GM18858 (cell line): ENCODE measurements around the gene SGCE.

ENCODE experiments used
- ATAC-seq: cut with Tn5 transposase; IDR thresholded peaks from one replicate; pipeline ENCODE4 v1.9.1; 2021; ENCODE audit not compliant: unreplicated experiment

SGCE gene

DNA sequence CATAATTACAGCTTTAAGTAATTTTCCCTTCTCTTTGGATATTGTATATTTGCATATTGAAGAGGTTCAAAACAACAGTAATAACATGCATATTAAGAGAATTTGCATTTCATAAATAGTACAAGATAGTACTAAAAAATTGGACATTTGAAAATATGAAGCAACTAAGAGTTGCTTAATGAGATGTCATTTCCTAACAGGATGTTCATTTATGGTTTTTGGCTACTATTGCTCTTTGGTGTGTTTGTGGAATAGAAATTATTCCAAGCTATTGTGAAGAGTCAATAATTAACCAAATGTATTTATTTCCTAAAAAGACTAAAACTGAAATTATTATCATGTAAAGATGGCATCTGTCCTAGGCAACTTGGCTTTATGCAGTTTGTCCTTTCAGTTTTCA lies 4.1 kb upstream of the SGCE start:
- ATAC-seq, result no peak

DNA sequence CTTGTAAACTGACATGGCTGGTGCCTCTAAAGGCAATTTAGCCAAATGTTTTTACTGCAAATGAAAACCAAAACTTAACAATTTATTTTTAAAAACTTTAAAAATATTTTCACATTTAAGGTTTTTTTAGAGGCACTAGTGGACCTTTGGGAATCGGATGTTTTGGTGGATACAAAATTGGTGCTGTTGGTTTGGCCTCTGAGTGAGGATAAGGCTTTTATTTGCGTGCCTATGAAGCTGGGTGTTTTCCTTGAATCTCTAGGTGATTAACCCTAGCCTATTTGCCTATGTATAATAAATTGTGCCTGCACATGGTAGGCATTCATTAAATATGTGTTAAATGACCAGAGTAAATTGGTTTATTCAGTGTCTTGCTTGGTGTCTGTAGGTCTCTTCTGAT lies 2.9 kb upstream of the SGCE start:
- no peak for ATAC-seq

DNA sequence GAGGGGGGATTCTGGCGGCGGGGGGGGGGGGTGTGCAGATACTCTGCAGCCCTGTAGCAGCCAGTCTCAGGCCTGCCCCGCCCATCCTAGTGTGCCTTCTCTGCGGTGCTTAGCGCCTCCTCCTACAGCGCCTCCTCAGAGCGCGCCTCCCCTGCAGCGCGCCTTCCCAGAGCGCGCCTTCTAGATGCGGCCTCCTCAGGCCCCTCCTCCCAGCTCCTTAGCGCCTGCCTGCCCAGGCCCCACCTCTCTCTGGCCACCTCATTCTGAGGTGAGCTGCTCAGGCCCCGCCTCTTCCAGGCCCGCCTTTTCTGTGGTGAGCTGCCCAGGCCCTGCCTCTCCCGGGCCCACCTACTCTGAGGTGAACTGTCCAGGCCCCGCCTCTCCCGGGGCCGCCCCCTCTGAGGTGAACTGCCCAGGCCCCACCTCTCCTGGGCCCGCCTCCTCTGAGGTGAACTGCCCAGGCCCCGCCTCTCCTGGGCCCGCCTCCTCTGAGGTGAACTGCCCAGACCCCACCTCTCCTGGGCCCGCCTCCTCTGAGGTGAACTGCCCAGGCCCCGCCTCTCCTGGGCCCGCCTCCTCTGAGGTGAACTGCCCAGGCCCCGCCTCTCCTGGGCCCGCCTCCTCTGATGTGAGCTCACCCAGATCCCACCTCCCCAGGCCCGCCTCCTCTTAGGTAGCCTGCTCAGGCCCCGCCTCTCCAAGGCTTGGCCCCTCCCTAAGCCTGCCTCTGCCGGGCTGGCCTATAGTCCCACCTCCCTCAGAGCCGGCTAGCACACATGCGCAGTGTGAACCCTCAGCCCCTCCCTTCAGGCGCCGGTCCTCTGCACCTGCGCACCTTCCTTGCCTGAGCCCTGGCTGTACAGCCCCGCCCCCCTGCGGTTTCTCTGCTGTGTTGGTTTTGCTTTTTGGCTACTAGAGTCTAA lies 2.1 kb upstream of the SGCE start:
- peak; percentile 84 for ATAC-seq

DNA sequence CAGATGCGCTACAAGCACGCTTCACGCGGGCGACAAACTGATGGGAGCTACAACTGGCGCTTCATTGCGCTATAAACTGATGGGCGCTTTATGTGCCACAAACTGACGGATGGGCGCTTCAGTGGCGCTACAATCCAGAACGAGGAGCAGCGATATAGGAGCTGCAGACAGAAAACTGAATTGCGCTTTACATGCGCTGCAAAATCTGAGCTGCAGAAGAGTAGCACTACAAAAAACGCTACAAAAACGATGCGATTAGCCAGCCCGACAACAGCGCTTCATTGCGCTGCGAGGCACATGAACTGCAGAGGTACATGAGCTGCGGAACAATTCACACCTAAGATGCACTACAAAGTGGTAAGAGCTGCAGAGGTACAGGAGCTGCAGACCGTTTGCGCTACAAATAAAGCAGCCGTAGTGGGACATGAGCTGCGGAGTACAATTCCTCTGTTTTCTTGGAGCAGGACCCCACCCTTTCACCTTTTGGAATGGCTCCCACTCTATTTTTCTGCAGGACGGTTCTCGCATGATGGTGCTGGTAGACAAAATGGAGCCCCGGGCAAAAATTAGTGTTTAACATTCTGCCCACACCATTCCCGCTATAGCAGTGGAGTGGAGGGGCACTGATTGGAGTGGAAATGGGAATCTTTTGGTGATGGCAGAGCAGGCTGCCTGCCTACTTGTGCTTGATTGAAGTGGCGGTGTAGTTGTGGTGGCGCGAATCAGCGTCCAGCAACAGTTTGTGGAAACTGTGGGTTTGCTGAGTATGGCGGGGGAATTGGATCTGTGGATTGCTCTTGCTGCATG lies 1.2 kb upstream of the SGCE start:
- no peak for ATAC-seq

DNA sequence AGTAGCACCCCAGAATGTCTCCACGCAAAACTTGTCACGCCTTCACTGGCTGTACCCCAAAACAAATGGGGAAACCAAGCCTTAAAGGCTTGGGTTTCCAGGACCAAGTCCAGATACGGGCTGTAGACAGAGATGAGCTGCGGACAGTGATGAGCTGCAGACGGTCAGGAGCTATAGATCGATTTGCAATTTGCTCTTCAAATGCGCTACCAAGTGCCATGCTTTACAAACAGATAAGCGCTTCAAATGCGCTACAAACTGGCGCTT lies 658 bp upstream of the SGCE start:
- ATAC-seq, result no peak

DNA sequence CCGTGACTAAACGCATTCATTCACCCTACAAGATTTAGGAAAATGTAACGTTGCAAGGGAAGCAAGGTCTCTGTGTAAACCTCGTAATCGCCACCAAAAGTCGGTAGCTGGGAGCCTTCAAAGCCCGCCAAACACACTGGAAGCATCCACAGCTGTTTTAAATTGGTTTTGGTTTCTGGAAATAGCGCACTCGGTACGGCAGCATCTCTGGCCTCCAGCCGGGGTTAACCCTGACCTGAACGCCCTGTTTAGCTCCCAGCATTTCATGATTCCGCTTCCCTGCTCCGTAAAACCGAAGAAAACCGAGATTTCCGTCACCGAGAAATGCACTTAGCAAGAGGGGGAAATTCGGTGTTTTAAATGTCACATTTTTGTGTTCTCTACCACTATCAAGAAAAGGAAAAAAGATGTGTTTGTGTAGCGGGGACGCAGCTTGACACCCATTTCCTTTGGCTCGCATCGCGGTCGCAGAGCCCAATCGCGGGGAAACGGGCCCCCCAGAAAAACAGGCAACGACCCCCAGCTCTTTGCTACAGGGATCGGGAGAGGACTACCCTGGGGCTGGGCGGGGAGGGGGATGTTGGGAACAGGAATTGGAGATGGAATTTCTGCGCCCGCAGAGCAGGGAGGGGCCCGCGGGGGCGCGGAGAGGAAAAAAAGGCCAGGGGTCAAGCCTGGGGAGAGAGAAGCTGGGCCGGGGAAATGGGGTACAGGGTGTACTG lies 646 bp downstream of the SGCE start:
- no peak for ATAC-seq

DNA sequence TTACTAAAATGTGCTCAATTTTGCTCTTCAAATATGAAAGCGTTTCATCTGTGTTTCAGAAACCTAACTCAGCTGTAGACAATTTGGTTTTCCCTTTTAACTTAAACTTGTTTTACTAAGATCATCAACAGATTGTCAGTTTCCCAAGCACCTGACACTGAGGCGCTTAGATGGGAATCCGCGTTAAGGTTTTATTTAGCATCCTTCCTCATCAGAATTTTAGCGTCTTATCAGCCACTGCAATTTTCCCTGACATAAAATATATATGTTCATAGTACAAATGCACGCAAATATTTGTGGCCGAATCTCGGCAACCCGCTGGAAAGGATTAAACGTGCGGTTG lies 1.2 kb downstream of the SGCE start:
- ATAC-seq, result no peak

DNA sequence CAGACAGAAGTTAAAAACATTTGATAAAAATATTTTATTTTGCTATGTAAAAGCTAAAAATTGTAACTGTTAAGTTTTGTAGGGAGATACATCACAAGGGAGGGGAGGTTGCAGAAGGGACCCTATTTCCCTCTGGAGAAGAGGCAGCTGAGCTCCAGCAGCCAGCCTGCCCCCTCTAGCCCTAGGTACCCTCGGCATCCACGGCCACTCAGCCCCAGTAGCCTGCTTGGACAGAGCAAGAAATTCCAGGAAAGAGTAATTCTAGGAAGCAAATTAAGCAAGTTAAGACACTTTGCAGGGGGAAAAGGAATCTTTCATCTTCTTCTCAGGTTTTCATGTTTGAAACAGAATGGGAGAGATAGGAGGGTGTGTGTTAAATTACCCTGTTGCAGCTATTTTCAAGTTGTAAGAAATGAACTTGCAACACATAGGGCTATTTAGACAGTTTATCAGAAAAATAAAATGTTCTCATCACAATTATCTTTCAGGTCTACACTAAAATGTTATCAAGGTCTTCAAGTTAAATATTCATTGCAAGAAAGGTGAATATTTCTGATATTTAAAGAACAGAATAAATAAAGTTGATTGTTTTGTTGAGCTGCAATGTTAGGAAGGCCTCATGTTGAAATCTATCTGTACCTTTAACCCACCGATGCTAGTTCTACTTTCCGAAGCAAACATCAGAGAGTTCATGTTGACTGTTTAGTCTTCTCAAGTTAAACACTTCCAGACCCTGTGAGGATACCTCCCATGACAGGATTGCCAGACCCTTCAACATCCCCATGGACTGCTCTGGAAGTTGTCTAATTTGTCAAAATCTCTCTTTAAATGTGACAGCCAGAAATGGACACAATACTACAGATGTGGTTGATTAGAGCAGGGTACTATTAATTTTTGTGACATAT lies 5.5 kb downstream of the SGCE start:
- ATAC-seq, result no peak

DNA sequence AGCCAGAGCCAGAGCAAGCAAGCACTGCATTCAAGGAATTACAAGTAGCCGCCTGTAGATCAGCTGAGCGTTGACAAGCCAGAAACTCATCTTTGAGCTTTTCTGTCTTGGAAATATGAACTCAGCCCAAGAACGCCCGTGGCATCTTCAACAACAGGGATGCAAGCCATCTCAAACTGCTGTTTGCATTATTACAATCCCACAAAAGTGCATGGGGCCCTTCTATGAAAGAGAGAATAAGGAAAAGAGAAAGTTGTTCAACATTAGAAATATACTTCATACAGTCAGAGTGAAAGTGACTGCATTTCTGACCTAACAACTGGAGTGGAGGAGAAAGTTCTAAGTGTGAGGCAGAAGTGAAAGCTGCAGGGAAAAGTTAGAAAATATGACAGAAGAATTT lies 6.5 kb downstream of the SGCE start:
- ATAC-seq, result peak; percentile 95

DNA sequence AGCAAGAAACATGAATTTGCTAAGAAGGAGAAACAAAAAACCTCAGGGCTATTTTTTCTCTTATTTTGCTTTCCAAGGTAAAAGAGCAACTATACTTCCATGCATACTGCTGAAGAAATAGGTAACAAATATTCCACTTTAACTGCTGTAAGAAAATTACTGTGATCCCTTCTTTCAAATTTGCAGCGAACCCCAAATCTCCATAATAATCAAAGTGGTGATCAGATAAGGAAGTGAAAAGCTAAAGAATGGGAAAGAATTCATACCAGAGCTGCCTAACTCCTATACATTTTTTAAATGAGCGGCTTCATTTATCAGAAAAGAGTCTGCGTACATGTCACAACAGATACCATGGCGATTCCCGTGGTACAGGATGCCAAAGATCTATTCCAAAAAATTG lies 7.2 kb downstream of the SGCE start:
- no peak for ATAC-seq

DNA sequence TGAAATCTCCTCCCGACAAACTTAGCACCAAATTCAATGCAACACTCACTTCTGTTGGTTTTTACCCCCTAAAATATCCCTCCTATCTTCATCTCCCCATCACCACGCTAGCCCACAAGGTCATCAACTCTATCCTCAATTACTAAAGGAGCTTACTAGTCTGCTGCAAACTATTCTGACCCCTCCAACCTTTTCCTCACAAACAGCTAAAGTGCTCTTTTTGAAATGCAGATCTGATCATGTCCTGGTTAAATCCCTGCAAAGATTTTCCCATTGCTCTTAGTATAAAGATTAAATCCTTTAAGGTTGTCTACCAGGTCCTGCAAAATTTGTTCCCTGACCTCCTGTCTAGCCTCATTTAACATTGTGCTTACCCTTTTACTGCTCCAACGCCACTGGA lies 8.6 kb downstream of the SGCE start:
- ATAC-seq, result no peak

DNA sequence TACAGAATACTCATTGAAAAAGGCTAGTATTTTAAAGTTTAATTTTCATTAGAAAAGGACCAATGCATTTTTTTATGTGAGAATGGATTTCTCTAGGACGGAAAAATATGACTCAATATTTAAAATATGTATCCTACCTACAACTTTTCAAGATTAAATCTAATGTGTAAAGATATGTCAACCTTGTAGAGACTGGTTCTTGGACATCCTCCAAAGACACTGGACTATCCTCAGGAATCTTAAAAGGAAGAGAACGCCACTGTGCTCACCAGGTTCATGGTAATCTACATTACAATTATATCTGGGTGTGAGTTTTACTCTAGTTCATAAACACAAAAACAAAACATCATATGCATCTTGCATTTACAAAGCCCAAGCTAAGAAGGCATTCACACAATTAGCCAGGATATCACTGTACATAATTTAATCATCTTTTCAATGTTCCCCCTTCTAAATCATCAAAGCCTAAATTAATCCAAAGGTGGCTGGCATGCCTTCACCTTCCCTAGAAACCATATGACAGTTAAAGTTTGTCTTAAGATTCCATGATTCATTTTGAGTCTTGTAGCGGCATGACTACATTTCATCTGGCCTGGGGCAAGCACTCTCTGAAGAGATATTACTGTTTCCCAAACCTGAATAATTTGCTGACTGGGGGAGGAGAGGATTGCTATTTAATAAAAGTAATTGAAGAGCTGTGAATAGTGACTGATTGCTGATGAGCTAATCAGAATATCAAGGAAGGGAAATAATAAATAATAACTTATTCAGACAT lies 12.0 kb downstream of the SGCE start:
- no peak for ATAC-seq

DNA sequence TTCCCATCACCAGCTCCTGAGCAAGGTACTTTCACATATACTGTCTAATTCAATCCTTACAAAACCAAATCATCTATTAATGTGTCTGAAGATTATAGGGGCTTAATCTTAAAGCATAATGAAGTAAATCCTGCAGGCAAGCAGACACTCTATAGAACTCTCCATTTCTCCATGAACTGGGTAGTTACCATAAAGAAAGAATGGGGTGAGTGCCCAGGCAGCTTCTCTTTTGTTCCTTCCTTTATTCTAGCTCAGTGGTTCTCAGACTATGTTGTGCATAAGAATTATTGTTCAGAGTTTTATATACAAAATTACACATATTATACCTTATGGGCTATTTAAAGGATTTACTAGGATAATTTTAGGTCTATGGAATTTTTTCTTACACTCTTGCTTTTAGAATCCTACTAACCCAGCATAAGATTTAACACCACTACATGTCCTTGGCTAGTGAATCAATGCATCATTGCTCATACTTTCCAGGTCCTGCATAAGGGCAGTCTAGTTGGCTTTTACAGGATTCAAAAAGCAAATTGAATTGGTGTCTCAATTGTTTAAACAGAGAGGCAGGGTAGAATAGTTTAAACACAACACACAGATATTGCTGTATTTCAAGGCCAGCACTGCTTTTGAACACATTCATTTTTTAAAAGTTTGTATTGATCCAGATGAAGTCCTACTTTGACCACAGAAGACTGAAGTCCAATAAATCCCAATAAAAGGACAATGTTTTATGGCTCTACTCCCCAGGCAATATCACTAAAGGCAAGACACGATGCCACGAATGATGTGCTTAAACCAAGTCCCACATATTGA lies 12.9 kb downstream of the SGCE start:
- no peak for ATAC-seq

DNA sequence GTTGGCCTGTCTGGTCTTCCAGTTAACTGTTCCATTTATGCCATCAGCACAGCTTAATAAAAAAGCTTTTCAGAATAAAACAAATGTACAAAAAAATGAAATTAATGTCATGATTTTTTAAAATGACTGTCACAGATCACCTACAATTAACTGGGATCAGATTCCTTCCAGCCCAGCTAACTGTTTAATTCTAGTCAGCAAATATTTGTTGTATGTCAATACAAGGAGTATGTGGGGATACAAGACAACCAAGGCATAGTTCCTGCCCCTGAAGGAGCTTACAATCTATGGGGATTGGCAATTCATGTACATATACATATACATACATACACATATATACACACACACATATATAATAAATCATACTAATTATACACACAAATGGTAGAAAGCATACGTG lies 16.5 kb downstream of the SGCE start:
- ATAC-seq, result no peak

DNA sequence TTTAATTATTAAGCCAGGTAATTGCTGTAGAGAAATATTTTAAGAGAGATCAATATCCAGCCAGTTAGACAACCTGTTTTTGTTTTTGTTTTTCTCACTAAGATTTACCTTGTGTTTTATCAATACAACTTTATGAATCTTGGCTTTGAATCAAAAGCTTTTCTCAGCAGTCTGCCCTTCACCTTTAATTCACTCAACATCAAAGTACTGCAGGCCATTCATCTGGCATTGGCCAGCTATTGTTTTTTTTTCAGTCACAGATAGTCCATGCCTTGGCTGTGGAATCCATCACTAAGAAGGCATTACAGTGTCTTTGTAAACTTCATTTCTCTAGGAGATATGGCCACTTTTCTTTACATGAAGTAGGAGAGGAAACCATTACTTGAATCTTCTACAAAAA lies 20.2 kb downstream of the SGCE start:
- ATAC-seq, result no peak

DNA sequence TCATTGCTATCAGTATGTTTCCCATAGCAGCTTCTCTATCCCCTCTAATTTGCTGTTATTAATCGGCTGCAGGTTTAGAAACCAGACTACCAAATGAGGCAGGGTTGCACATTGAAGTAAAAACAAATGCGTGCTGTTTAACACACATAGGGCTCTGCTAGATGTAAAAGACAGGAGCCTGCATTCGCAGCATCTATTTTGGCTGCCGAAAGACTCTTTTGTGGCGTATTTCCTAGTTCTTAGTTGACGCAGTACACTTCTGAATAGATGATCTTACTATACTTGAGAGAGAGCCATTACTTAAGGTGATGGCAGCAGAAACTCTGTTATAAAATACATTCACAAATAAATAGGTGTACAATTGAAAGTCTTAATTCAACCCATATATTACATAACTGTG lies 21.4 kb downstream of the SGCE start:
- ATAC-seq, result no peak

DNA sequence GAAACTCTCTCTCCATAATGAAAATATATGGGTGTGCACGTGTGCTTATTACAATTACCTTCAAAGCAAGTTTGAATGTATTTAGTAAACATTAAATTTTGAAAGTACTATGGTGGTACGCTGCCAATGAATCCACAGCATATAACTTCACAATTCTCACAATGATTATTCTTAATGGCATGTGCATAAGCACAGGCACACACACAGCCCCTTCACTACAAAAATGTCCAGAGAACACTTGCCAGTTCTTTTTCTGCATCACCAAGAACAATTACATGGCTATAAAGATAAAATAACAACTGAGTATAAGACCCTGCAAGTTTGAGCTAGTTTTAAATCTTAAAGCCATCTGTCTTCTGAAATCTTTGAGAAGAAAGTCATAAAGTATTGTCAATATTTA lies 22.2 kb downstream of the SGCE start:
- no peak for ATAC-seq

DNA sequence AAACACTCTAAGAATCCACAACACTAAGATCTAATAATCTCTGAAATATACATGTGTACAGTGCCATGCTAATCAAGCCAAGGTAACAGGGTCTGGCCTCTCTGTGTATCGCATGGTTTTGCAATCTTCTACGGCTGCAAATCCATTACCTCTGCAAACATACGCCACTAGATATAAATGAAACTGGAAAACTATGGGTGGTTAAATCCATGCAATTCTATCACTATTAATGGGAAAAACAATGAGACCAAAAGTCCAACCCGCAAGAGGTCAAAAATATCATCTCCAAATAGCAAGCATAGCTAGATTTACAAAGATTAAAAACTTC lies 23.0 kb downstream of the SGCE start:
- ATAC-seq, result no peak

DNA sequence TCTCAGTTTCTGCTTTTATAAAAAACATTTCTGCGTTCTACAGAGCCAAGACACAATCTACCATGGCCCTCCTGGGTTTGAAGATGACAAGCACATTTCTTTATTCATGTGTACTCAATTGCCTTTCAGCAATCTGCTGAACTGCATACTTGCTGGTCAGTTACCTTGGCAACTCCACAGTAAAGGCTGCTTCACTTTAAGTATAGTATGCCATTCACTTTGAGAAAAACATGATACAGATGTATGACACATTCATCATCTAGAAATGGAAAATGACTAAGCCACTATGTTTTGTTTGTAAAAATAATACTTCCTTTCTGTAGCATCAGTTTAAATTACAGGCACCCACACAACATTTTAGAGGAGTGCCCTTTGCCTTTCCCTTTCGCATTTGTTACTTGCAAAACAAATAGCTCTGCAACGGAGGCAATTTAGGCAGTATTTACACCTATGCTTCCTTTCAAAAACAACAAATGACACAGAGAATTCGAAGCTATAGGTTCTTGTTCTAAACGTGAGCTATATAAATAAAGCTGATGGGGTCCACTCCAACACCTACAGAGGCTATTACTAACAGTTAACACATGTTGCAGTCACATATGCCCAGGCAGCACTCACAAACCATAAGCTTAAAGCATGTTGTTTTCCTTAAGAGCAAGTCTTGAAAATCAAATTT lies 23.5 kb downstream of the SGCE start:
- ATAC-seq, result peak; percentile 70
